ENCODE results near the gene GALM.

- no peak for TF ChIP-seq CTCF (IDR thresholded peaks at IDR 0.05)
- no peak for TF ChIP-seq POLR2A (IDR thresholded peaks at IDR 0.05)
Measured at GRCh38 chr2:38775921-38776225, 110.0 kb downstream of the GALM start.

Measured in uterus (tissue), 2 donors.